Dedifferentiated amniotic fluid mesenchymal stem cell (primary cell): ENCODE measurements around the gene ZDHHC18.
"Not testable (repeated sequence)": the region's sequence is repeated elsewhere in the genome, so short reads cannot be mapped to it uniquely, and the experiment has no call there.

Source experiments
- DNase-seq: peaks from one replicate; pipeline ENCODE4 v3.0.0-alpha.2; 2016; ENCODE audit errors: extremely low spot score

Gene ZDHHC18

DNA sequence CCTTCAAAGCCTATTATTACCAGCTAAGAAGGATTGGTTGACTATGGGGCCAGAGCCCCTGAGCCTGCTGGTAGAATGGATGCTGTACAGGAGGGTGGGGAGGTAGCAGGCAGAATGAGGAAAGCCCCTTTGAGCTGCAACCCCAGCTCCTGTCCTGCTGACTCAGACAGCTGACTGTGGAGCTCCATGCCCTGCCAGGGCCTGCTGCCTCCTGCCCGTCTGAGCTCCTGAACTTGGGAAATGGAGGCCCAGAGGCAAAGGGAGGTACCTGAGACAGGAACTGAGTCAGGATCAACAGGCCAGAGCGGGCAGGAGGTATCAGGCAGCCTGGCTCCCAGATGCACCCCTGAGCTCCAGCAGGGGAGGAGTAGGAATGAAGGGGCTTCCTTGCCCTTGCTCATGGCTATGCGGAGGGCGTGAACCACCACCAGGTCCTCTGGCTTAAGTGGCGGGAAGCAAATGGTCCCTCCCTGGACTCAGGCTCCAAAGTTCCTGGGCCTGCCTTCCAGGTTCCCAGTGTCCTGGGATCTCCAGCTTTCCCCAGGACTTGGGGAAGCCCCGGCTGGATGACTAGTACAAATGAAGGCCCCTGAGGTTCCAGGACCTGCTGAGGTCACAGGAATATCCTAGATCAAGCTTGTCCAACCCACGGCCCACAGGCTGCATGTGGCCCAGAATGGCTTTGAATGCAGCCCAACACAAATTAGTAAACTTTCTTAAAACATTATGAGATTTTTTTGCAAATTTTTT lies 32.6 kb downstream of the ZDHHC18 start:
- DNase-seq, result no peak

DNA sequence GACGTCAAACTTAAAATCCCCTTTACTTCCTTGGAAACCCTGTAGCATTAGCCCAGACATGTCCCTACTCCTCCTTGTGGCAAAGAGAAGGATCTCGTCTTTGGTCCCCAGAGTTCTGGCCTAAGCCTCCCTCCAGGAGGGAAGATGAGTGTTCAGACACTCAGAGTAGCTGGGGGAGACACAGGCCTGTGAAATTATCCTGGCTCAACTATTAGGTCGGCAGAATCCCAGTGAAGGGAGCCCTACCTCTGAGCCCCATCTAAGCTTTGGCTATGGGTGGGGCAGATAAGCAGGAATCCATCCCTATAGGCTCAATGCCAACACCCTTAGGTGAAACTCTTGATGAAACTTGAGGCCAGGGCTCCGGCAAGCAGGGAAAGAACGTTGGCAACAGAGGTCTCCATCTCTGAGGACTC lies 34.8 kb downstream of the ZDHHC18 start:
- no peak for DNase-seq

DNA sequence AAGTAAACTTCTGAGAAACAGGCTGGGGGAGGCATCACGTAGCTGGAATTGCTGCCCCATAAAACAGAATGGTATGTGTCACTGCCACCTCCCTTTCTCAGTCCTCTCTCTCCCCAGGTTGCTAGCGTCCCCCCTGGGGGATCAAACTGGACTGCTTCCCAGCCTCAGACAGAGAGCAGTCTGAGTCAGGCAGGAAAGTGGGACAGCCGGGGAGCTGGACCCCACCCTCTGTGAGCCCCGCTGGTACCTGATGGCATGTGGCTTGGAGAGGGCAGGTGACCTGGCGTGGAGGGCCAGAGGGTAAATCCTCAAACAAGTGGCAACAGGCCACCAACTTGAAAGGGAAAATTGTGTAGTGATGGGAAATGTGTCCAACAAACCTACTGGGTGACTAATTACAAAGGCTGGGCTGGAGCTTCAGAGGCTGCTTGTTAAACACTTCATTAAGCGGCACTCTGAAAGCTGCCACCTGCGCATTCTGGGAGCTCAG lies 35.4 kb downstream of the ZDHHC18 start:
- no peak for DNase-seq

DNA sequence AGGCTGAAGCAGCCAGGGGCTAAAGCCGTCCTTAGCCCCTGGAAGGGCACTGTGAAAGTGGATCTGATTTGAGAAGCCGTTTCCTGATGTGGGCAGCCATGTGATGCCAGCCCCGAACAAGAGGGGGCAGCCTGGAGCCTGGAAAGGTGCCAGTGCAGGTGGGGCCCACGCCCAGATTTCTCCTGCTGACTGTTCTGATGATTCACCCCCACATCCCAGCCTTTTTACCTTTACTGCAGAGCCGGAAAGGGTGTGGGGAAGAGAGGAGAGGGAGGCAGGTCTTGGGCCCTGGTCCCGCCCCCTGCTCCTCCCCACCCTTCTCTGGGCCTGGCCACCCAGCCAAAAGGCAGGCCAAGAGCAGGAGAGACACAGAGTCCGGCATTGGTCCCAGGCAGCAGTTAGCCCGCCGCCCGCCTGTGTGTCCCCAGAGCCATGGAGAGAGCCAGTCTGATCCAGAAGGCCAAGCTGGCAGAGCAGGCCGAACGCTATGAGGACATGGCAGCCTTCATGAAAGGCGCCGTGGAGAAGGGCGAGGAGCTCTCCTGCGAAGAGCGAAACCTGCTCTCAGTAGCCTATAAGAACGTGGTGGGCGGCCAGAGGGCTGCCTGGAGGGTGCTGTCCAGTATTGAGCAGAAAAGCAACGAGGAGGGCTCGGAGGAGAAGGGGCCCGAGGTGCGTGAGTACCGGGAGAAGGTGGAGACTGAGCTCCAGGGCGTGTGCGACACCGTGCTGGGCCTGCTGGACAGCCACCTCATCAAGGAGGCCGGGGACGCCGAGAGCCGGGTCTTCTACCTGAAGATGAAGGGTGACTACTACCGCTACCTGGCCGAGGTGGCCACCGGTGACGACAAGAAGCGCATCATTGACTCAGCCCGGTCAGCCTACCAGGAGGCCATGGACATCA lies 36.5 kb downstream of the ZDHHC18 start, which contains the start of gene SFN:
Gene SFN, plus strand, starts transcription at position 369 of the 904 bp plus-strand sequence. Its CDS starts 64 bp downstream, at position 433.
- DNase-seq, result no peak

DNA sequence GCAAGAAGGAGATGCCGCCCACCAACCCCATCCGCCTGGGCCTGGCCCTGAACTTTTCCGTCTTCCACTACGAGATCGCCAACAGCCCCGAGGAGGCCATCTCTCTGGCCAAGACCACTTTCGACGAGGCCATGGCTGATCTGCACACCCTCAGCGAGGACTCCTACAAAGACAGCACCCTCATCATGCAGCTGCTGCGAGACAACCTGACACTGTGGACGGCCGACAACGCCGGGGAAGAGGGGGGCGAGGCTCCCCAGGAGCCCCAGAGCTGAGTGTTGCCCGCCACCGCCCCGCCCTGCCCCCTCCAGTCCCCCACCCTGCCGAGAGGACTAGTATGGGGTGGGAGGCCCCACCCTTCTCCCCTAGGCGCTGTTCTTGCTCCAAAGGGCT lies 37.2 kb downstream of the ZDHHC18 start:
- DNase-seq, result no peak

DNA sequence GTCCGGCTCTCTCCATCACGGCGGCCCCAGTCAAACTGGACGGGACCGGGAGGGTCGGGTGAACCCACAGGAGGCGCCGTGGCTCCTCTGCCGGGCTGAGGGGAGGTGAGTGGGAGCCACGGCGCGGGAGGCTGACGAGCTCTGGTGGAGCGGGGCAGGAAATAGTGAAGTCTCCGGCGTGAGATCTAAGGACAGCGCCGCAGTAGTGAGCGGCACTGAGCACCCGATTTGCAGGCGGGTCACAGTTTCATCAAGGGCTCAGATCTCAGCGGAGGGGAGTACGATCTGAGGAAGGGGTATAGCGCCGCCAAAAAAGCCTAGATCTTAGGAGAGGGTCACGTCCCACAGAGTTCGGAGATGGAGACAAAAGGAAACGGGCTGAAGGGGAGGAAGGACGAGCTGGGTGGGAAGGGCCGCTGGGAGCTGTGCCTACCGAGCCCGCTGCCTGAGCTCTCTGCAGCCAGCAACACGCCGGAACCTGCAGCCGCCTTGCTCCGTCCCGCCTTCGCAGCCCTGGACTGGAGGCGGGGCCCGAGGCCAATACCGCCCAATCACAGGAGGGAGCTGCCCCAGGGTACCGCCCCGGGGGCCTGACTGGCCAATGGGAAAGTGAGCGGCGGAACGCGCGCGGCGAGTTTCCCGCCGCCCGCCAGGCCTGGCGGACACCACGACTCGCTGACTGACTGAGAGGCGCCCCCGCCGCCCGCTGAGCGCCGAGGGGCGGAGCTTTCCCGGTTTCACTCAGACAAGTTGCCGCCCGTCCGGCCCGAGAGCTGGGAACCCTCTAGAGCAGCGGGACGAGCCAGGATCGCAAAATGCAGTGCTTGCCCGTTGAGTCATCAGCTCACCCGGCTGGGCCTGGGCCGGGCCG lies 38.4 kb downstream of the ZDHHC18 start:
- peak; percentile 94 for DNase-seq

DNA sequence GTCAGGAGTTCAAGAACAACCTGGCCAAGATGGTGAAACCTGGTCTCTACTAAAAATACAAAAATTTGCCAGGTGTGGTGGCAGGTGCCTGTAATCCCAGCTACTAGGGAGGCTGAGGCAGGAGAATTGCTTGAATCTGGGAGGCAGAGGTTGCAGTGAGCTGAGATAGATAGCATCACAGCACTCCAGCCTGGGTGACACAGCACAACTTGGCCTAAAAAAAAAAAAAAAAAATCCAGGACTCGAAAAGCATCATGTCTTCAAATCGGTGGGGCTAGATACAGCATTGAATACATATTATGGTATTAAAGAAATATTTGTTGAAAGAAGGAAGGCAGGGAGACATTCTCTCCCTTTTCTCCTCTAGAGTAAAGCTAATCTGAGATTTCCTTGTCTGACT lies 46.6 kb downstream of the ZDHHC18 start:
- not testable (repeated sequence) for DNase-seq

GRCh38 chr1:26874896-26875295 lies 48.4 kb downstream of the ZDHHC18 start:
- no peak for DNase-seq

DNA sequence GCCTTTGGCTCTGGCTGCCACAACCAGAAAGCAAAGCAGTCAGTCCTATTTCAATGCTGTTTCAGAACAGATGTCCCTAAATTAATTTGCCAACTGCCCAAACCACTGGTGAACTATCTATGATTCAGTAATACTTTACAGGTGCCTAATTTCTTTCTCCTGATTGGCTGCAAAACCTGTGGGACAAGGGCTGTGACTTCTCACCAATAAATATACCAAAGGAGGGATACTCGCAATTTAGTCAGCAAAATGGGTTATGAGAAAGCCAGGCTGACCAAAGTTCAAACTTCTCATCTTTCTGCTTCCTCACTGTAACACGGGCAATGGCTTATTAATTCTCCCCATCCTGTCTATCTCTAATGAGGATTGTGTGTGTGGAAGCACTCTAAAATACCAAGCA lies 50.8 kb downstream of the ZDHHC18 start:
- no peak for DNase-seq

DNA sequence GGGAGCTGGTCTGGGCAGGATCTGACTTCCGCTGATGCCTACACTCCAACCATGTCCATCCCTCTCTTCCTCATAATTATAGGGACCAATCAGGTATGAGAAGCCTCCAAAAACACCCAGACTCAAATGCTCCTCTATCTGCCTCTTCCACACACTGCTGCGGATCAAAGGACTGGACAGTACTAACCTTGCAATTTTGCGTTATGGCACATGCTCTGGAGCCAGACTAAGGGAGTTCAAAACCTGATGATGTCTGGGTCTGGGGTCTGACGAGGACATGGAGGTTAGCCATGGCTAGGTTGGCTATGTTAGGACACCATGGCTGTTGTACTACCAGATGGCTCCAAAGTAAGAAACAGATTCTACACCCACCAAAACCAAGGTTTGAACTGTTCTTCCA lies 53.3 kb downstream of the ZDHHC18 start:
- no peak for DNase-seq

DNA sequence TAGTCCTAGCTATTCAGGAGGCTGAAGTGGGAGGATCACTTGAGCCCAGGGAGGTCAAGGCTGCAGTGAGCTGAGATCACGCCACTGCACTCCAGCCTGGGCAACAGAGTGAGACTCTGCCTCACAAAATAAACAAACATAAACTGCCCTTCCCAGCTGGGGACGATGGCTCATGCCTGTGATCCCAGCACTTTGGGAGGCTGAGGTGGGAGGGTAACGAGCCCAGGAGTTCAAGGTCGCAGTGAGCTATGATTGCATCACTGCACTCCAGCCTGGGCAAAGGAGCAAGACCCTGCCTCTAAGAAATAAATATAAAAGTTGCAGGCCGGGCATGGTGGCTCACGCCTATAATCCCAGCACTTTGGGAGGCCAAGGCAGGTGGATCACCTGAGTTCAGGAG lies 55.1 kb downstream of the ZDHHC18 start:
- not testable (repeated sequence) for DNase-seq

DNA sequence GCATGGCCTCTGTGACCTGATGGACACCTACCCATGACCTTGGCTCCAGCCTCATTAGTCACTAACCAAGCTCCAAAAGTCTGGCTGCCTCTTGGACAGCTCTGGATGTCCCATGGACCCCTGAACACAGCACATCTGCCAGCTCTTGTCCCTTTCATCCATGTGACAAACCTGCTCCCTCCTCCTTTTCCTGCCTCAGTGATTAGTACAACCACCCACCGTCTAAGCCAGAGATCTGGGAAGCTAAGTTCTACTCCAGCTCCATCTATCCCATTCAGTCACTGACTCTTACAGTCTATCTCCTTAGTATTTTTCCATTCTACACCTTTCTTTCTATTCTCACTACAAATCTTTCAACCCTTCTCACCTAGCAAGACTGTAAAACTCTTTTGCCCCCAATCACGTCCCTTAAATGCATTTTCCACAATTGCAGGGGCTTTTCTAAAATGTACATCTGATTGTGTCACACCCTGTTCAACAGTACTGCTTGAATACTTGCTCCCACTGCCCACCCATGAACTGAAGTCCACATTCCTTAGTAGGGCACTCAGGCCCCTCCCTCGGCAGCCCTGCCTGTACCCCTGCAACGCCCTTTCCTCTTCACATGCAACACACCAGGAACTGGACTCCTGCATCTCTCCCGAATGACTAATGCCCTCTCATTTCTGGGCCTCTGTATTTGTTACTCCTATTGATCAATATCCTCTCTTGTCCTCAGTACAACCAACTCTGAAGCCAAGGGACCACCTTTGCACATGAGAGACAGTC lies 56.4 kb downstream of the ZDHHC18 start:
- no peak for DNase-seq

DNA sequence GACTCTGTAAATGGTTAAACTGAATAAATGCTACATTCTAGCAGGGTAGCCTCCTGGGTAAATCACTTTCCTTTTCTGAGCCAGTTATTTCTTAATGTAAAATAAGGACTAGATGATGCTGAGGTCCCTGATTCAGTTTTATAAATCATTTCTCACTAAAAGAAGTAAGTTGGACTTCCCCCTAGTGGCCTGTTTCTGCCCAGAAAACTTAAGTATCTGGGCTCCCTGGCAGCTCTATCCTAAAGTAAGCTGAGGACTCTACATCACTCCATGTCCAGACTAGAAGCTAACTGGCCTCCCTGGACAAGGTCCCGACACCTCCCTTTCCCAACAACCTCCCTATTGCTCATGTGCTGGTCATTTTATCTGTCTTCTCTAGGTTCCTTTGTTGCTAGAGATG lies 60.6 kb downstream of the ZDHHC18 start:
- peak; percentile 58 for DNase-seq

GRCh38 chr1:26888231-26888630 lies 61.7 kb downstream of the ZDHHC18 start:
- no peak for DNase-seq

DNA sequence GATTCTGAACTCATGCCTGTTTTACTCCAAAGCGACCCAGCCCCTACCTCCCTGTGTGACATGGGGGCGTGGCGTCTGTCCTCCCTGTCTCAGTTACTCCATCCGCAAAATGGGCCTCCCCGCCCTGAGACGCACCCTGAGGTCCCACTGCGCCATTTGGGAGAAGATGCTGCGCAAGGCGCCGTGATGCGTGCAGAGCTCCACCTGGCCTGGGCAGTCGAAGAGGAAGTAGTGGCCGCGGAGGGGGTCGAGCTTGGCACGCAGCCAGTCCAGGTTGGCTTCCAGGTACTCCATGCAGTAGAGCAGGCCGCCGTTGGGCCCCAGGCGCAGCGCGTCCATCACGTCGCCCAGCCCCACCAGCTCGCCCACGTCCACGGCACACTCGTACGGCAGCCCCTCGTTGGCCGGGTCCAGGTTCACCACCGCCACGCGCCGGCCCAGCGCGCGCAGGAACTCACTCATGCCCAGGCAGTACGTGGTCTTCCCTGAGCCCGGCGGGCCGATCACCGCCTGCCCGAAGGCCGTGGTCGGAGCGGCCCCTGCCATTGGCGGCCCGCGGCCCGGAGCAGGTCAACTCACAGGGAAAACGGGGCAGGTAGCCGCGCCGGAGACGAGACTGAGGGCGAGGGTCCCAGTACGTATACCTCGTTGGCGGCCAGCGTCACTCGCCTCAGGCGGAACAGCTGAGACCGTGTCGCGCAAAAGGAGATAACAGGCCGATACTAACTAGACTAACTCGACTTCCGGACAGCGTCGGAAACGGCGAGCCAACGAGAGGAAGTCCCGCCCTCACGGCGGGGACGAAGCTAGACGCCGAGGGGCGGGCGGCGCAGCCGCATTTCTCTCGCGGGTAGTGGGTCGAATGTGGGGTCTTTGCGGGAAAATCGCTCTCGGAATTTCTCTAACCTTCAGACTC lies 63.3 kb downstream of the ZDHHC18 start, which contains the start of gene GPN2:
Gene GPN2, minus strand, starts transcription at position 733 of the 916 bp plus-strand sequence. Its CDS starts 187 bp downstream, at position 546.
- DNase-seq, result peak; percentile 72

DNA sequence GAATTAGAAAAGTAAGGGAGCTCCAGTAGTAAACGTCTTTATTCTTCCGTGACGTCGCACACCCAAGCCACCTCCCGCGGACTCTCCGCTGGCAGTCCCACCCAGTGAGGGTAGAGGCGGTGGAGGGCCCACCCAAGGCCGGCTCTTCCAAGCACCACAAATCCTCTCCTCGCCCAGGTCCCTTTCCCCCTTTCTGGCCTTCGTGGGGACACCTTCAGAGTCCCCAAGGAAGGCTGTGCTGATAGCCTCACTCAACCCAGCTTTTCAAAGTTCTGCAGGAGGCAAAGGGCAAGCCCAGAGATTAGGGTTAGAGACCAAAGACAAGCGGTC lies 63.9 kb downstream of the ZDHHC18 start:
- no peak for DNase-seq

- DNase-seq, result no peak
Measured at GRCh38 chr1:26894263-26894662, 67.8 kb downstream of the ZDHHC18 start.

DNA sequence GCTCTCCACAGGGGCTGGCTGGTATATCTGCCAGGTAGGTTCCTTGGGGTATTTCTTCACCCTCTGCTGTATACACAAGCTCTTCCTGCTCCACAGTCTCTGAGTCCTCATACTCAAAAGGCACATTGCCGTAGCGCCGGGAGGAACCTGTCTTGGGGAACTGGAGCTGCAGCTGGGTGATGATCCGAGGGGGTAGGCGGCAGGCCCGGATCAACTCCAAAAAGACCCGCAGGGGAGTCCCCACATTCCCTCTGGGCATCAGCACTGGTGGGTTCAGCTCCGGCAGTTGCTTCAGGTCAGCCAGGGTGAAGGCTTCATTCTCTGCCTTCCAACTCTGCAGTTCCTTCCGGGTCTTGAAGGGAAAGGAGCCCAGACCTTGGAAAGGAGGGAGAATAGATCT lies 70.9 kb downstream of the ZDHHC18 start:
- DNase-seq, result no peak

- DNase-seq, result peak; percentile 94
Measured at GRCh38 chr1:26900001-26900814, 73.7 kb downstream of the ZDHHC18 start, which contains the start of gene GPATCH3. GPATCH3 (minus strand) TSS chr1:26900467; CDS start chr1:26900442, 25 bp downstream.
